SU-DHL-6 (cell line): Measurements from ENCODE around the gene PHLDA2.

Experiments used
- EZH2phosphoT487 ChIP-seq: fragments of 200-600 bp; sonication (generic), shearing (Covaris generic); conservative IDR thresholded peaks from 2 replicates; pipeline ENCODE4 v1.6.1; 2018; ENCODE audit warnings: mild to moderate bottlenecking, antibody characterized with exemption, low read length, moderate library complexity, mixed read lengths
- TF ChIP-seq, protein P1 (sequence below): fragments of 200-600 bp; sonication (generic); IDR thresholded peaks from one replicate; pipeline ENCODE4 v1.5.1; 2017; ENCODE audit warnings: antibody characterized with exemption, mild to moderate bottlenecking, low read length, moderate library complexity; ENCODE audit not compliant: insufficient read depth, poor library complexity, severe bottlenecking

GRCh38 chr11:2927121-2927800 lies 2.0 kb downstream of the PHLDA2 start:
- TF ChIP-seq, protein P1, sequence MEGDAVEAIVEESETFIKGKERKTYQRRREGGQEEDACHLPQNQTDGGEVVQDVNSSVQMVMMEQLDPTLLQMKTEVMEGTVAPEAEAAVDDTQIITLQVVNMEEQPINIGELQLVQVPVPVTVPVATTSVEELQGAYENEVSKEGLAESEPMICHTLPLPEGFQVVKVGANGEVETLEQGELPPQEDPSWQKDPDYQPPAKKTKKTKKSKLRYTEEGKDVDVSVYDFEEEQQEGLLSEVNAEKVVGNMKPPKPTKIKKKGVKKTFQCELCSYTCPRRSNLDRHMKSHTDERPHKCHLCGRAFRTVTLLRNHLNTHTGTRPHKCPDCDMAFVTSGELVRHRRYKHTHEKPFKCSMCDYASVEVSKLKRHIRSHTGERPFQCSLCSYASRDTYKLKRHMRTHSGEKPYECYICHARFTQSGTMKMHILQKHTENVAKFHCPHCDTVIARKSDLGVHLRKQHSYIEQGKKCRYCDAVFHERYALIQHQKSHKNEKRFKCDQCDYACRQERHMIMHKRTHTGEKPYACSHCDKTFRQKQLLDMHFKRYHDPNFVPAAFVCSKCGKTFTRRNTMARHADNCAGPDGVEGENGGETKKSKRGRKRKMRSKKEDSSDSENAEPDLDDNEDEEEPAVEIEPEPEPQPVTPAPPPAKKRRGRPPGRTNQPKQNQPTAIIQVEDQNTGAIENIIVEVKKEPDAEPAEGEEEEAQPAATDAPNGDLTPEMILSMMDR, result no peak
- no peak for TF ChIP-seq EZH2phosphoT487
